Aorta (tissue), 5 donors: Measurements from ENCODE around the gene PELI3. TPM values are rescaled to one million over a fixed set of nuclear protein-coding genes. Genes with fewer than 3 reads are reported as not detected.

Experiments
- ATAC-seq: fragments of 200-7000 bp; cut with Tn5 transposase; one replicate; pipeline ENCODE4 v1.9.1; 2022; ENCODE audit warnings: moderate library complexity; ENCODE audit not compliant: low FRiP score
- DNase-seq, 2 donors: peaks; one replicate each; pipeline ENCODE4 v3.0.0-alpha.2; 2020
- H3K27ac ChIP-seq, 2 donors: one replicate each; pipeline ENCODE4 v1.5.1; 2013; ENCODE audit warnings: low read length in 2 of 2, mild to moderate bottlenecking in 2 of 2, moderate library complexity in 2 of 2, control low read depth in 1 of 2, inconsistent platforms in 1 of 2, low read depth in 1 of 2
- H3K27me3 ChIP-seq, 2 donors: one replicate each; pipeline ENCODE4 v1.6.1; 2013; ENCODE audit warnings: control low read depth in 1 of 2, low read length in 1 of 2, mild to moderate bottlenecking in 1 of 2, moderate library complexity in 1 of 2; ENCODE audit not compliant: insufficient read depth in 2 of 2, control insufficient read depth in 1 of 2
- H3K36me3 ChIP-seq, 2 donors: one replicate each; pipeline ENCODE4 v1.6.1; 2013; ENCODE audit warnings: control low read depth in 1 of 2, low read length in 1 of 2, mild to moderate bottlenecking in 1 of 2; ENCODE audit not compliant: insufficient read depth in 2 of 2, control insufficient read depth in 1 of 2
- H3K4me1 ChIP-seq, 2 donors: one replicate each; pipeline ENCODE4 v1.6.1; 2013; ENCODE audit warnings: low read length in 2 of 2, control low read depth in 1 of 2, mild to moderate bottlenecking in 1 of 2, moderate library complexity in 1 of 2; ENCODE audit not compliant: insufficient read depth in 2 of 2, control insufficient read depth in 1 of 2
- H3K4me3 ChIP-seq, 2 donors: one replicate each; pipeline ENCODE4 v1.5.1; 2013; ENCODE audit warnings: low read length in 2 of 2, control low read depth in 1 of 2, mild to moderate bottlenecking in 1 of 2
- H3K9me3 ChIP-seq: one replicate; pipeline ENCODE4 v1.6.1; 2013; ENCODE audit warnings: mild to moderate bottlenecking, low read length; ENCODE audit not compliant: control insufficient read depth
- WGBS, 2 donors: extraction: QIAGEN DNeasy Blood & Tissue Kit; methylation state at CpG; one replicate each; pipeline ENCODE4 v1.1.7; 2013; 5-methylcytosine and 5-hydroxymethylcytosine counted together
- intact Hi-C, 2 donors: fragments of 100-400 bp; cut with DNase I; formaldehyde crosslinking; loops; one replicate each; pipeline versions ENCODE4 v1.14.2 to v1.15.0; 2022
- long read RNA-seq, 2 donors: library from polyadenylated mRNA; unstranded; transcript quantifications; one replicate each; pipeline ENCODE4 v2.0.0, GENCODE V29; 2020 to 2021
- polyA plus RNA-seq, 2 donors: library from polyadenylated mRNA; stranded (reverse); fragments of 200-250 nt; gene quantifications; one replicate each; pipeline ENCODE4 v1.2.3, GENCODE V29; 2013
- total RNA-seq, 2 donors: library from RNA; stranded (reverse); fragmentation: NEBNext Ultra II Directional; extraction: Animal tissue kit (Norgen Biotek cat#: 25700); gene quantifications; one replicate each; pipeline ENCODE4 v1.2.1, GENCODE V29; 2021
- donor health status: healthy with polysubstance abuse.
- donor health status: Bipolar disorder and iron deficiency.
- donor health status: DM: no; HTN: no; CAD: no.
- donor health status: DM: no; HTN: no; CAD: no.
- donor health status: DM: yes; HTN: yes; CAD: no.

Gene PELI3, protein sequence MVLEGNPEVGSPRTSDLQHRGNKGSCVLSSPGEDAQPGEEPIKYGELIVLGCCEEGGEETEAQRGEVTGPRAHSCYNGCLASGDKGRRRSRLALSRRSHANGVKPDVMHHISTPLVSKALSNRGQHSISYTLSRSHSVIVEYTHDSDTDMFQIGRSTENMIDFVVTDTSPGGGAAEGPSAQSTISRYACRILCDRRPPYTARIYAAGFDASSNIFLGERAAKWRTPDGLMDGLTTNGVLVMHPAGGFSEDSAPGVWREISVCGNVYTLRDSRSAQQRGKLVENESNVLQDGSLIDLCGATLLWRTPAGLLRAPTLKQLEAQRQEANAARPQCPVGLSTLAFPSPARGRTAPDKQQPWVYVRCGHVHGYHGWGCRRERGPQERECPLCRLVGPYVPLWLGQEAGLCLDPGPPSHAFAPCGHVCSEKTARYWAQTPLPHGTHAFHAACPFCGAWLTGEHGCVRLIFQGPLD
- total RNA-seq (10 to 100 TPM; 11.5 to 15.7 TPM), polyA plus RNA-seq (10 to 100 TPM; 14.3 to 16.3 TPM)
- long read RNA-seq, donor 1, partial matches to known transcripts = 25 of 30 reads
- long read RNA-seq, donor 1, other reads (novel, unspliced or antisense) = 2 of 30 reads
- long read RNA-seq, donor 2, transcript PELI3-202 (7 exons, 2,783 nt) = major isoform, 7 of 24 reads
- long read RNA-seq, donor 2, partial matches to known transcripts = 10 of 24 reads
- long read RNA-seq, donor 2, other reads (novel, unspliced or antisense) = 3 of 24 reads

DNA sequence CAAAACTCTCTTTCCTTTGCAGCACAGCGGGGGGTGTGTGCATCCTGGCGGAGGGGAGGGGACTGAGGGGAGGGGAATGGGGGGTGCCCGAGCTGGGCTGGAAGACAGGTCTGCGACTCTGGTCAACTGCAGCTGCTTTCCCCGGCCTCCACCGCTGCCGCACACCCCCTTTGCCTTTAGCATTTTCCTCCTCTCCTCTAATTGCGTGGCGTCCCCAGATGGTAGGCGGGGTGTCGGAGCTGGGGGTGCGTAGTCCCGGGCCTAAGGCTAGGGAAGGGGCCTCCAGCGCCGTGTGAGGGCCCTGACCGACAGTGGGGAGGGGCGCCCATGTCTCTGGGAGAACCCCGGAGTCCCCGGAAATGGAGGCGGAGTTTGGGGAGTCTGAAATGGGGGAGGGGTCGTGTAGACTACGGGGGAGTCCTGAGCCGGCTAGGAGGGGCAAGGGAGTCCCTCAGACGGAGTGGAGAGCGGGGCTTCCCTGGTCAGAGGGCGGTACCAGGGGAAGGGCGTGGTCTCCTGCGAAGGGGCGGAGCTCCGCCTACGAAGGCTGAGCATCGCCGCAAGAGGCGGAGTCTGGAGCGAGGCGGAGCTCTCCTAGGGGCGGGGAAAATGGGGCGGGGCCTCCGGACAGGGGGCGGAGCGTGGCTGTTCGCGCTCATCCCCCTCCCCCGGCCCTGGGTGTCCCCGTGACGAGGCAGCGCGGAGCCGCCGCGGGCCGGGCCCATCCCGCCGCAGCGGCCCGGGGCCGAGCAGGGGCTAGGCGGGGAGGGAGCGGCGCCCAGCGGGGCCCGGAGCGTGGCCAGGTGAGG lies at the start of gene PELI3:
TSS of gene PELI3 (plus strand) at position 681 of the 809 bp plus-strand sequence. CDS start 1,224 bp downstream, outside the sequence.
- Histone ChIP-seq H3K36me3 (no peaks in the 10 kb centered on the region), H3K27ac (peak within 1 kb of the TSS in 1 of 2 donors; percentile 28), H3K4me1 (no peaks in the 10 kb centered on the region), H3K27me3 (no peaks in the 10 kb centered on the region), H3K9me3 (no peaks in the 10 kb centered on the region), H3K4me3 (peak within 1 kb of the TSS; percentile 70 to 78)
- intact Hi-C loops = no loop called here
- 0 to 1% methylated on average over 34 to 63 of the region's 63 CpGs for WGBS, 2 donors
- DNase-seq (peak; percentile 96 to 99), ATAC-seq (peak; percentile 99)

DNA sequence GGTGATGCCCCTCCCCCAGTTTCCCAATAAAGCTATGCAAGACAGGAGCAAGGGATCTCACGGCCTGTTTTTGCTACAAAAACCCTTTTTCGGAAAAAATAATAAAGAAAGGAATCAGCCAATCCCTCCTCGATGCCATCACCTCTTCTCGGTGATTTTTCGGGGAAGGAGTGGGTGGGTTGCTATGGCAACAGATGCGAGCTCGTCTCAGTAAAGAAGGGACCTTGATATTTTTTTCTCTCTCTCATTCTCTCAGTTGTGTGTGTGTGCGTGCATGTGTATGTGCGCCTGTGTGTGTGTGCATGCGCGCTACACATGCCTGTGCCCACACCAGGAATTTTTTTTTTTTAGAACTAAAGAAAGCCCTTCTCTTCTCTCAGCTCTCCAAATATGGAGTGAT lies 49.7 kb upstream of the PELI3 start:
- ATAC-seq (no peak), DNase-seq (no peak)
- Histone ChIP-seq H3K27ac (no peak overlapping the region), H3K27me3 (no peaks in the 10 kb centered on the region), H3K36me3 (no peaks in the 10 kb centered on the region), H3K4me3 (no peak overlapping the region), H3K4me1 (peaks cover 3 to 9% of the 10 kb centered on the region in 2 donors), H3K9me3 (no peaks in the 10 kb centered on the region)
- WGBS, 2 donors = 52% methylated on average over 11 of the region's 11 CpGs
- intact Hi-C loops = no loop called here

DNA sequence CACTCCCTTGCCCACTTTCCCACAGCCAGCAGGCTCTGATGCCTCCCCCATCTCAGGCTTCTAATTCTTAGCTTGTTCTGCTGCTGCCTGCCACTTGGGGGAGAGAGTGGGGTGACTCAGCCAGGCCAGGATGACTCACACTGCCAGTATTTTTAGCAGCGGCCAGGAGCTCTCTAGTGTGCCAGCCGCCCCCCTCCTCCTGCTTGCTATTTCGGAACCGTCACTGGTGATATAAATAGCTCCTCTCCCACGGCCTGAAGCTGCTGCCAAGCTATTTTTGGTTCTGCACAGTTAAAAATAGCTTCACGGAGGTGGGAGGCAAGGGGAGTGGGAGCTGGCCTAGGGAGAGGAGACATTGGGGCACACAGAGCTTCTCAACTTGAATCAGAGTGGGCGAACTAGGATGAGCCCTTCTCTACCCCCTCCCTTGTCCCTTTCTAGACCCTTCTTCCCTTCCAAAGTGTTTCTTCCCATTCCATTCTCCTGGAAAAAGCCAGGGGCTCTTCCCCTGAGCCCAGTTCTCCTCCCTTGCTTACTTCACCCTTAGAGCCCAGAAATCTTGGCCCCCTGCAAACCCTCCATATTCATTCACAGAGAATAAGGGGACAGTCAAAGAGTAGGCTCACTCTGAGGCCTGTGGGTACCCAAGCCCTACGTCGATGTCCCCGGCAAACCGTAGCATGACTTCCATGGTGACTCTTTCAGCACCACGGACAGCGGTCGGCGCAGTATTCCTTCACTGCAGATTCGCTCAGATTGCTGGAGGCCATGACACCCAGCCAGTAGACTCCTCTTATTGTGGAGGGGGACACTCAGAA lies 48.3 kb upstream of the PELI3 start:
- 2% methylated on average over 16 of the region's 16 CpGs for WGBS, 2 donors
- Histone ChIP-seq H3K9me3 (no peaks in the 10 kb centered on the region), H3K27ac (no peak overlapping the region), H3K36me3 (no peaks in the 10 kb centered on the region), H3K4me3 (no peak overlapping the region), H3K4me1 (peaks cover 3 to 9% of the 10 kb centered on the region in 2 donors), H3K27me3 (no peaks in the 10 kb centered on the region)
- peak; percentile 91 to 94 for DNase-seq
- peak; percentile 84 for ATAC-seq
- intact Hi-C loops = no loop called here

DNA sequence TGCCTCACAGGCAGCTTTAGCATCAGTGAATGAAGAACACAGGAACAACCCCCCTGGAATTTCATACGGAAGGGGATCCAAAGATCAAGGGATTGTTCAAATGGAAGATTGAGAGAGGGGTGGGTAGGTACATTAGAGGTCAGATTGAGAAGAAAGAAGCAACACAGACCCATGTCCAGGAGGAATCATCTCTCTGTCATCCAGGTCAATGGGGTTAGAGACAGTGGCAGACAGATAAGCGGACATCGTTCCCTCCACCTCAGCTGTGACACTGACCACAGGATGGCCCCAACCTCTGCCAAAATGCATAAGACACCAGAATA lies 47.8 kb upstream of the PELI3 start:
- intact Hi-C loops = no loop called here
- Histone ChIP-seq H3K4me3 (no peak overlapping the region), H3K27ac (no peak overlapping the region), H3K27me3 (no peaks in the 10 kb centered on the region), H3K36me3 (peaks cover 0 to 1% of the 10 kb centered on the region in 2 donors), H3K4me1 (peaks cover 3 to 9% of the 10 kb centered on the region in 2 donors), H3K9me3 (no peaks in the 10 kb centered on the region)
- DNase-seq = no peak
- 55 to 65% methylated on average over 3 of the region's 3 CpGs for WGBS, 2 donors
- ATAC-seq = no peak

DNA sequence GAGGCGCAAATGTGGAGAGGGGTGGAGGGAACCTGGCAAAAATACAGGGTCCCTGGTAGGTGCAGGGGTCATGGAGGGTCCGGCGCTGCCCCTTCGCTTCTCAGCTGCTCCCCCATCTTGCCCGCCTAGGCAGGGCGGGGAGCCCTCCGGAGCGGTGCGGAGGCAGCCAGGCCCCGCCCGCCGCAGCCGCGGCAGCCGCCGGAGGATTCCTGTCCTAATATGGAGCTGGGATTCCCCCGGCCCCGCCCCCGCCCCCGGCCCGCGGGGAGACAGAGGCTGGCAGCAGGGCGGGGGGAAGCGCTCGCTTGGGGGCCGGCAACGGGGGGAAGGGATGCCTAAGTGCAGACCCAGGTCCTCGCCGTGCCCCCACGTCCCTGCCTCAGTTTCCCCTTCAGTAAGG lies 46.9 kb upstream of the PELI3 start:
- Histone ChIP-seq H3K4me3 (no peak overlapping the region), H3K27me3 (no peaks in the 10 kb centered on the region), H3K36me3 (peaks cover 0 to 2% of the 10 kb centered on the region in 2 donors), H3K4me1 (peaks cover 3 to 9% of the 10 kb centered on the region in 2 donors), H3K27ac (no peak overlapping the region), H3K9me3 (no peaks in the 10 kb centered on the region)
- peak in 1 of 2 donors; percentile 80 for DNase-seq
- intact Hi-C loops = no loop called here
- no peak for ATAC-seq
- 3% methylated on average over 15 to 30 of the region's 30 CpGs for WGBS, 2 donors

DNA sequence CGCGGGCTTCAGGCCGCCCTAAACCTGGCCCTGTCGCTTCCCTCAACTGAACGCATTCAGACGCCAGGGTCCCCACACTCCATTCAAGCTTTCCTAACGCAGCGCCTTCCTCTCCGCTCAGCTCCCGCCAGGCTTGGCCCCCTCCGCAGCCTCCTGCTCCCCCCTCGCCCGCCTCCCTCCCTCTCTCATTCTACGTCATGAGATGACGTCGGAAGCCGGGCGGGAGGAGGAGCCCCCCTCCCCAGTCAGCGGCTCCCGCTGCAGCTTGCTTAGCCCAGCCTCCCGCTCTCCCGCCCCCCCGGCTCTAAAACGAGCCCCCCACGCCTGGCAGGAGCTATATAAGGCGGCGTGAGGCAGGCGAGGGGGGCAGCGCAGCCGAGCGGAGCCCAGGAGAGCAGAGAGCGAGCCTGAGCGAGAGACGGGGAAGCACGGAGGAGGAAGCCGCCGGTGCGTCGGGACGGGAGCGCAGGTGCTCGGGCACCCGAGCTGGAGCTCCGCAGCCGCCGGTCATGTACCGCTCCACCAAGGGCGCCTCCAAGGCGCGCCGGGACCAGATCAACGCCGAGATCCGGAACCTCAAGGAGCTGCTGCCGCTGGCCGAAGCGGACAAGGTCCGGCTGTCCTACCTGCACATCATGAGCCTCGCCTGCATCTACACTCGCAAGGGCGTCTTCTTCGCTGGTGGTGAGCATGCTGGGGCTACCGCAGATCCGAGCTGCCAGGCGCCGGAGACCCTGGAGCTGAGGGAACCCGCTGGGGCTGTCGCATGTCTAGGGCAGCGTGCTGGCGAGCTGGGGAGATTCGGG lies 45.8 kb upstream of the PELI3 start, which contains the start of gene NPAS4:
TSS of gene NPAS4 (plus strand) at position 365 of the 806 bp plus-strand sequence. CDS start at position 510, 145 bp downstream.
- Histone ChIP-seq H3K36me3 (peaks cover 2% of the 10 kb centered on the region in 2 donors), H3K27ac (no peak within 1 kb of the TSS), H3K9me3 (no peaks in the 10 kb centered on the region), H3K4me3 (no peak within 1 kb of the TSS), H3K4me1 (peaks cover 3 to 9% of the 10 kb centered on the region in 2 donors), H3K27me3 (no peaks in the 10 kb centered on the region)
- no peak for ATAC-seq
- intact Hi-C loops = no loop called here
- no peak for DNase-seq
- WGBS, 2 donors = 6 to 7% methylated on average over 70 to 71 of the region's 71 CpGs

DNA sequence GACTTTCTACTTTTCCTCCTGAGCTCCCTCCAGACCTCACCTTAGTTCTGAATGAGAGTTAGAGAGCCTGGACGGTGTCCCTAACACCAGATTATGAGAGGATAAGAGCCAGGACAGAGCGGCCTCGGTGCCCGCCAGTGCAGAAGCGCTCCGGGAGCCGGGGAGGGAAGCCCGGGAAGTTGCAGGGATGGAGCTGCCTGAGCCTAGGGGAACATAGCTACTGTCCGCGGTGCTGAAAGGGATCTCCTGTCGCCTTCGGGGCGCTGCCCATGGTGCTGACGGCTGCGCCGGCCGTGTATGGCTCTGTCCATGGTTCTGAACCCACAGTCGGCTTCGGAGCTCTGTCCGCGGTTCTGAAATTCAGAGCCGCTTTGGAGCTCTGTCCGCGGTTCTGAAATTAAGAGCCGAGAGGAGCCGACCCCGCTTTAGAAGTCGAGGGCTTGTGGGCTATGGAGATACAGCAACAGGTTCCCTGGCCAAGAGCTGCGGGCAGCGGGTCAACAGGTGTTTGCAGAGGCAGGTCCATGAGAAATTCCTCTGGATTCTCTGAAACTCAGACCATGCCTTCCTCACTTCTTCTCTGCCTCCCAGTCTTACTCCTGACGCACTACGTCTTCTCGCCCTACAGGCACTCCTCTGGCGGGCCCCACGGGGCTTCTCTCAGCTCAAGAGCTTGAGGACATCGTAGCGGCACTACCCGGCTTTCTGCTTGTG lies 45.1 kb upstream of the PELI3 start:
- WGBS, 2 donors = 12 to 13% methylated on average over 38 of the region's 38 CpGs
- Histone ChIP-seq H3K4me3 (no peak overlapping the region), H3K27ac (no peak overlapping the region), H3K4me1 (peaks cover 3 to 9% of the 10 kb centered on the region in 2 donors), H3K9me3 (no peaks in the 10 kb centered on the region), H3K36me3 (peaks cover 2% of the 10 kb centered on the region in 2 donors), H3K27me3 (no peaks in the 10 kb centered on the region)
- DNase-seq = peak; percentile 93 to 97
- ATAC-seq = peak; percentile 97
- intact Hi-C loops = no loop called here
